Stimulated activated naive CD4-positive, alpha-beta T cell treated with Interleukin-2 at 50 U/mL for 16 hours (primary cell): ENCODE measurements around the gene CDON.

Source experiments
- DNase-seq: peaks from one replicate; lab custom pipeline; 2025; lab: John Stamatoyannopoulos, UW

CDON gene

GRCh38 chr11:125954945-125955640 lies 107.6 kb downstream of the CDON start:
- DNase-seq, result no peak

GRCh38 chr11:125954123-125954944 lies 108.3 kb downstream of the CDON start:
- DNase-seq, result no peak

- no peak for DNase-seq
Measured at GRCh38 chr11:125953401-125953935, 109.2 kb downstream of the CDON start.

DNA sequence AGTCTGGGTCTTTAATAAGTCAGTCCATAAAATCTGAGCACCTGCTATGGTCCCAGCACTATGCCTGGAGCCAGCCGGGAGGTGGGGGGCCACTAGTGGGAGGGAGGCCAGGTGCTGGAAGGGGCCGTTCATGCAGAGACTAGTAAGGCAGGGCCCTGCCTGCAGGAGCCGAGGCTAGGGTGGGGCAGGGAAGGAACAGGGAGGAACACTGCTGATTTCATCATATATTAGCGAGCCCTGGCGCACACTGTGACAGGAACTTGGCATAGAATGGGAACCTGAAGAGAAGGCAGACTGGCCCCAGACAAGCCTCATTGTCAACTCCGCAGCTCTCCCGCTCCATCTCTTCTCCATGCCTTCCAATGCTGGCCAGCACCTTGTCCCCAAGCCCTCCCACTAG lies 109.7 kb downstream of the CDON start:
- no peak for DNase-seq

GRCh38 chr11:125952559-125952958 lies 110.1 kb downstream of the CDON start:
- DNase-seq, result no peak

- no peak for DNase-seq
Measured at GRCh38 chr11:125951731-125952130, 110.9 kb downstream of the CDON start.

- no peak for DNase-seq
Measured at GRCh38 chr11:125950696-125951651, 111.7 kb downstream of the CDON start.

GRCh38 chr11:125950178-125950490 lies 112.5 kb downstream of the CDON start:
- no peak for DNase-seq

DNA sequence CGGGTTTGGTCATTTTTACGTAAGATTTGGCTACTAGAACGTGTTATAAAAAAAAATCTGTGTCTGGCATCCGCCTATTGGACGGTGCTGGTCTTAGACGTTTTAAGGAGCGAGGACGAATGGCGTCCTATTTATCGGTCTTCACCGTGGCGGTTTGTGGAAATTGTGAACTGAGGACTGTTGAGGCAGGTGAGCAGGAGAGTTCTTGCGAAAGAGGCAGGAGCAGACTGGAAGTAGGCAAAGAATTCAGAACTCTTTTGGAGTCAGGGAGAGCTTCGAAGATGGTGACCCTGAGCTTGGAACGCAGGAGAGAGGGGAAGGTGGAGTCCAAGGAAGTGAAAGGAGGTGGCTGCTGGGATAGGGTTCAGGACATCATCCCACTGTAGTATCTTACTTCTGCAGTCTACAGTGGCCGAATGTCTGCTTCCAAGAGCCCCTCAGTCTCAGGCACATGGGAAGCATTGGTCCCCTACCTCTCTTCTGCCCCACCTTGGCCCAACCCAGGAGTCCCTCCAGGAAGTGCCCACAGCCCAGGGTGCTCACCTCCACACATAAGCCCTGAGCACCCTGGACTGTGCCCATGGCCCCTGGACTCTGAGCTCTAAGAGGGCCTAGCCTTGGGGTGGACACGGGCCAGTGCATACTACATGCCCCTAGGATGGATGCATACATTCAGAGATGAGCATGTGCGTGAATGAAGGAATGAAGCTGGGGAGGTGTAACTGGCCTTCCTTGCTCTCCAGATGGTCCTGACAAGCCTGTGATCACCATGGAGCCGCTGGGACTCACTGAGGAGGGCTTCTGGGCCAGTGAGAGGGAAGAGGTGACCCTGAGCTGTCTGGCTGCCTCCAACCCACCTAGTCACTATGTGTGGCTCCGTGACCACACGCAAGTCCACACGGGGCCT lies 113.1 kb downstream of the CDON start:
- DNase-seq, result no peak

GRCh38 chr11:125948278-125949051 lies 114.2 kb downstream of the CDON start:
- DNase-seq, result no peak

DNA sequence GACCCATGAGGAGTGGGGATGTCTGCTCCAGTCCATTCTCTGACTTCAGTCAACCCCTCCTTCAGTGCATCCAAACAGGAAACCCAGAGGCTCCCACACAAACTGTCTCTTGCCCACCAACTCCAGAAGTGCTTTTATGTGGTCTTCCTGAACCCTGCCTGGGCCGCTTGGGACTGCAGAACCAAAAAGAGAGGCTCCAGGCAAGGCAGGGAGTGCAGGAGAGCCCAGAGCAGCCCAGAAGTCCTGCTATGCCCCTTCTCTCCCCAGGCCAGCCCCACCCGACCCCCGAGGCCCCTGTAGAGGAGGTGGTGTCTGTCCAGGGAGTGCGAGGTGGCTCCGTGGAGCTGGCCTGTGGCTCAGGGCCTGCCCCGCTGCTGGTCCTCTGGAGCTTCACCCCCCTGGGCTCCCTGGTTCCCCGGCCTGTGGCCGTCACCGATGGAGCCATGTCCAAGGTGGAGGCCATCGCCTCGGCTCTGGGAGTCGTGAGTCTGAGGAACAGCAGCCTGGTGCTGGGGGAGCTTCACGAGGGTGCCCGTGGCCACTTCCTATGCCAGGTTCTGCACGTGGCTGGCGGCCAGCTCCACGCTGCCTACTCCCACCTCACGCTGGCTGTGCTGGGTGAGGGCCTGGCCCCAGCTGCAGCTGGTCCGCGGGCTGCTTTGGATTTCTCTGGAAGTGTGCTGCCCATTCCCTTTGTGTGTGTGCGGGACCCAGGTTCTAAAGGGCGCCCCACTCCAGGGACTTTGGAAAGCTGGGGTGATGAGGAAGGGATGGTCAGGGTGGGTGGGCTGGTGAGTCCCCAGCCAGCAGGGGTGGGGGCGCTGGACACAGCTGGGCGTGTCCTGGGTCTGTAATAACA lies 115.0 kb downstream of the CDON start:
- no peak for DNase-seq

- no peak for DNase-seq
Measured at GRCh38 chr11:125946712-125947418, 115.8 kb downstream of the CDON start.

DNA sequence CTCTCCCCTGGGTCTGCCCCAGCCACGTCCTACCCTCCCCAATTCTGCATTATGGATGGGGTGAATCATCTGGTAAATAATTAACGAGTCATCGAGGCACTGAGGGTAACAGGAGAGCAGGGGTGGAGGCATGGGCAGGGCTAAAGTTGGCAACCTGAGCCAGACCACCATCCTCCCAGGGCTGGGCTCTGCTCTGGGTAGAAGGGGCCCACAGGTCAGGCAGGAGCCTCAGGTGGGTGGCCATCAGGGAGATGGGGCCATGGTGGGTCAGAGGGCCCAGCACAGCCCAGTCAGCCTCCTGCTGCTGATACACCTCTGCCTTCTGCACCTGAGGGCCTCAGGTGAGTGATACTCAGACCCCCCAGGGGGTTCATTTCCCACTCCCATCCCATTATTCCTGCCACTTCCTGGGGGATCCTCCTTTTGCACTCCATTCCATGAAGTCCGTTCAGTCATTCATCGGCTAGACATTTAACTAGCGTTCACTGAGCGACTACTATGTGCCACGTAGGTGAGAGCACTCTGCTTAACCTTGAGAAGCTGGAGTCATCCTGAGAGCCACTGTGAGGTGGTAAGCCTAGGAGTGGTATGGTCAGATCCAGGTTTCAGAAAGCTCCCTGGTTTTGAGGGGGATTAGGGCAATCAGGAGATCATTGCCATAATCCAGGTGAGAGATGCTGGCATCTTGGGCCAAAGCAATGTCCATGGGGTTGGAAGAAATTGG lies 116.7 kb downstream of the CDON start, which contains the start of gene VSIG10L2:
TSS of gene VSIG10L2 (plus strand) at position 248 of the 724 bp plus-strand sequence. CDS start at position 260, 12 bp downstream.
- DNase-seq, result no peak

DNA sequence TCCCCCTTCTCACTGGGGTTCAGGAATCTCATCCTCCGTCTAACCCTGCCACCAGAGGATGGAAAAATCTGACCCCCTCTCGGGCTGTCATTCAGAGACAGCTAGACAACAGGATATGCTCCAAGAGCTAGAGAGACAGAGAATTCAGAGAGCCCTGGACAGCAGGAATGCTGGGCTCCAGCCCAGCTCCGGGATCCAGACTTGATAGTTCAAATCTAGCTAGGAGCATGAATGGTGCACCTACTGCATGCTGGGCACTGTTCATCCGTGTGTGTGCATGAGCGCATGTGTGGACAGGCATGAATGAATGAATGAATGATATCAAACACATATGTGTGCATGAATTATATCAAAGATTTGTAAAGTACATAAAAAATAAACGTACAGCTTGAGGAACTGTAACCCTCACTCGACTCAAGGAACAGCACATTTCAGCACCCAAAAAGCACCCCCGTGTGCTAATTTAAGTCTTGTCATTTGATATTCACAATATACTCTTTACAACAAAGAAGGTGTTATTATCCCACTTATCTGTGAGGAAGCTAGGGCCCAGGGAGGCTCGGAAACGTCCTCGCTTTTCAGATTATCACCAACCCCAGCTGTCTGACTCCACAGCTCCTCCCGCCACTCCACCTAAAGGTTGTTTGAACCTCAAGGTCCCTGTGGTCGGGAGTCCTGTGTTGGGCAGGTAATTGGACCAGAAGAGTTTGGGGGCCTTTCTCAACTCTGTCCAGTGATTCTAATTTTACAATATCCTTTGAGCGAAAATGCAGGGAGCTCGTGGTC lies 117.5 kb downstream of the CDON start:
- no peak for DNase-seq

GRCh38 chr11:125944350-125945010 lies 118.2 kb downstream of the CDON start:
- no peak for DNase-seq

DNA sequence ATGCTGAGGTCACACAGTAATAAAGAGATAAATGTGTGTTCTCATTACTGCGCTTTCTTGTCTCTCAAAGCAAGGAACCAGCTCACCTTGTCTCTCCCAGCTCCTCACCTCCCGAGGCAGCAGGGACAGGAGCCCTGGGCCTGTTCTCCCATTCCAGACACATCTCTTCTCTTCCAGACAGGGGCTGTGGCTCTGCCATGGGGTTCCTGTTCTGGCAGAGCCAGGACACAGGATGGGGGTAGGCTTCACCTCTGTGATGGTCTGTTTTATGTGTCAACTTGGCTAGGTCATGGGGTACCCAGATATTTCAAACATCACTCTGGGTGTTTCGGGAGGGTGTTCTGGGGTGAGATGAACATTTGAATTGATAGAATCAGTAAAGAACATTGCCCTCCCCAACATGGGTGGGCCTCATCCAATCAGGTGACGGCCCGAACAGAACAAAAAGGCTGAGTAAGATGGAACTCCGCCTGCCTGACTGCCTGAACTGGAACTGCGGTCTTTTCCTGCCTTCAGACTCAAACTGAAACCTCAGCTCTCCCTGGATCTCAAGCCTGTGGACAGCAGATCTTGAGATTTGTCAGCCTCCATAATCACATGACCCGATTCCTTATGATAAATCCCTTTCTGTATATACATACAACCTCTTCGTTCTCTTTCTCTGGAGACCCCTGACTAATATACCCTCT lies 118.9 kb downstream of the CDON start:
- DNase-seq, result no peak
